HEK293T (cell line): Measurements from ENCODE around the gene ARAP2.
A peak's percentile ranks its signal among the peaks of the same experiment; 100 is the strongest.

Experiments used
- CTCF ChIA-PET: fragments of 350-600 bp; formaldehyde crosslinking; extraction: SDS; loops from one replicate; lab custom pipeline; 2021; ENCODE audit warnings: antibody characterized with exemption, inconsistent platforms; lab: Yijun Ruan, JAX
- POLR2A ChIA-PET: fragments of 350-600 bp; formaldehyde crosslinking; extraction: SDS; loops from one replicate; lab custom pipeline; 2020; ENCODE audit warnings: antibody characterized with exemption, inconsistent platforms; lab: Yijun Ruan, JAX
- DNase-seq: peaks from one replicate; pipeline ENCODE4 v3.0.0; 2012; ENCODE audit warnings: mixed read lengths; ENCODE audit errors: extremely low spot score
- ARNT ChIP-seq: fragments of 450-650 bp; IDR thresholded peaks from 2 replicates; pipeline ENCODE4 v1.6.1; 2017; ENCODE audit warnings: mild to moderate bottlenecking
- BHLHE40 ChIP-seq: fragments of 450-650 bp; IDR thresholded peaks from 2 replicates; pipeline ENCODE4 v1.6.1; 2016; ENCODE audit warnings: mild to moderate bottlenecking, moderate library complexity, borderline replicate concordance
- CTBP1 ChIP-seq: fragments of 450-650 bp; IDR thresholded peaks from 2 replicates; pipeline ENCODE4 v1.6.1; 2016; ENCODE audit warnings: borderline replicate concordance
- ELF4 ChIP-seq: fragments of 450-650 bp; IDR thresholded peaks from 2 replicates; pipeline ENCODE4 v1.6.1; 2017; ENCODE audit warnings: antibody characterized with exemption
- FOXA1 ChIP-seq: fragments of 450-650 bp; IDR thresholded peaks from 2 replicates; pipeline ENCODE4 v1.6.1; 2016; ENCODE audit warnings: mild to moderate bottlenecking
- FOXK2 ChIP-seq: fragments of 450-650 bp; IDR thresholded peaks from 2 replicates; pipeline ENCODE4 v1.6.1; 2016; ENCODE audit warnings: mild to moderate bottlenecking
- FOXM1 ChIP-seq: fragments of 450-650 bp; IDR thresholded peaks from 2 replicates; pipeline ENCODE4 v1.6.1; 2017; ENCODE audit warnings: mild to moderate bottlenecking, borderline replicate concordance
- HDGF ChIP-seq: fragments of 450-650 bp; IDR thresholded peaks from 2 replicates; pipeline ENCODE4 v1.6.1; 2017; ENCODE audit warnings: antibody characterized with exemption, borderline replicate concordance
- L3MBTL2 ChIP-seq: fragments of 450-650 bp; conservative IDR thresholded peaks from 2 replicates; pipeline ENCODE4 v1.6.1; 2016; ENCODE audit warnings: mild to moderate bottlenecking
- LEF1 ChIP-seq: fragments of 450-650 bp; IDR thresholded peaks from 2 replicates; pipeline ENCODE4 v1.6.1; 2017; ENCODE audit warnings: mild to moderate bottlenecking, borderline replicate concordance
- NFRKB ChIP-seq: fragments of 450-650 bp; IDR thresholded peaks from 2 replicates; pipeline ENCODE4 v1.6.1; 2016; ENCODE audit warnings: mild to moderate bottlenecking, moderate library complexity
- PKNOX1 ChIP-seq: fragments of 450-650 bp; IDR thresholded peaks from 2 replicates; pipeline ENCODE4 v1.6.1; 2016
- SP1 ChIP-seq: fragments of 450-650 bp; IDR thresholded peaks from 2 replicates; pipeline ENCODE4 v1.6.1; 2017
- SUZ12 ChIP-seq: fragments of 450-650 bp; IDR thresholded peaks from 2 replicates; pipeline ENCODE4 v1.6.1; 2016; ENCODE audit warnings: mild to moderate bottlenecking
- TARDBP ChIP-seq: fragments of 450-650 bp; IDR thresholded peaks from 2 replicates; pipeline ENCODE4 v1.6.1; 2016
- ZNF384 ChIP-seq: fragments of 450-650 bp; IDR thresholded peaks from 2 replicates; pipeline ENCODE4 v1.6.1; 2016

ARAP2 gene

GRCh38 chr4:36249610-36250009 is 5.3 kb upstream of the ARAP2 start:
- DNase-seq, result no peak
- CTCF ChIA-PET, result no interaction called here
- POLR2A ChIA-PET, result no interaction called here
- TF ChIP-seq PKNOX1 (no peak), ZNF384 (no peak), ARNT (no peak), FOXA1 (no peak), SUZ12 (no peak), FOXM1 (no peak), ELF4 (no peak), FOXK2 (no peak), BHLHE40 (no peak), TARDBP (no peak), LEF1 (no peak), NFRKB (no peak), SP1 (no peak), L3MBTL2 (no peak), CTBP1 (no peak), HDGF (no peak)

GRCh38 chr4:36243355-36244256 is 708 bp downstream of the ARAP2 start:
- peak; percentile 67 for TF ChIP-seq ZNF384
- TF ChIP-seq ARNT, result no peak
- POLR2A ChIA-PET, result interaction anchor here (1.0 to 1.5 kb wide), 5 partner anchors 16 to 77 kb away, joined by 3 to 5 read pairs (median 4); no protein-coding TSS in a partner anchor
- CTCF ChIA-PET, result interaction anchor here (0.7 to 1.1 kb wide), 3 partner anchors 11 to 998 kb away, joined by 3 to 8 read pairs (median 4); no protein-coding TSS in a partner anchor
- DNase-seq, result peak; percentile 29

- peak; percentile 86 for TF ChIP-seq CTBP1
- TF ChIP-seq ELF4, result no peak
- TF ChIP-seq PKNOX1, result peak; percentile 95
- ChIA-PET CTCF (interaction anchor here (0.7 kb wide), 3 partner anchors 16 to 999 kb away, joined by 3 to 8 read pairs (median 3); no protein-coding TSS in a partner anchor), POLR2A (no interaction called here)
- DNase-seq, result no peak
Measured at GRCh38 chr4:36242629-36243354, 1.5 kb downstream of the ARAP2 start.

- TF ChIP-seq BHLHE40 (no peak), LEF1 (no peak), ZNF384 (no peak), FOXK2 (no peak), CTBP1 (no peak), L3MBTL2 (no peak), SUZ12 (no peak), ELF4 (no peak), SP1 (no peak), ARNT (no peak), HDGF (no peak), PKNOX1 (no peak), TARDBP (no peak), FOXM1 (no peak), NFRKB (no peak), FOXA1 (no peak)
- POLR2A ChIA-PET, result no interaction called here
- DNase-seq, result no peak
- CTCF ChIA-PET, result no interaction called here
Measured at GRCh38 chr4:36241771-36242170, 2.5 kb downstream of the ARAP2 start.

GRCh38 chr4:36237366-36238313 is 6.7 kb downstream of the ARAP2 start:
- DNase-seq, result no peak
- CTCF ChIA-PET, result no interaction called here
- POLR2A ChIA-PET, result no interaction called here
- TF ChIP-seq SP1, result no peak
- no peak for TF ChIP-seq ZNF384
- TF ChIP-seq LEF1, result no peak
- no peak for TF ChIP-seq ELF4
- no peak for TF ChIP-seq TARDBP
- no peak for TF ChIP-seq BHLHE40
- TF ChIP-seq FOXA1, result no peak
- TF ChIP-seq SUZ12, result no peak
- TF ChIP-seq L3MBTL2, result no peak
- no peak for TF ChIP-seq FOXK2
- TF ChIP-seq HDGF, result no peak
- no peak for TF ChIP-seq ARNT
- no peak for TF ChIP-seq CTBP1
